GM12878 (cell line): Measurements from ENCODE around the gene HBZ. TPM values are rescaled to one million over a fixed set of nuclear protein-coding genes. Genes with fewer than 3 reads are reported as not detected.

Experiments
- ATAC-seq: fragments of 200-7000 bp; cut with Tn5 transposase; 3 replicates; pipeline ENCODE4 v1.9.1; 2020; ENCODE audit warnings: mild to moderate bottlenecking, moderate library complexity
- BruUV-seq: library from RNA; stranded (reverse); fragments of 400-500 nt; replicated peaks from 2 replicates; lab custom pipeline; 2021; lab: Mats Ljungman, UMichigan
- CTCF ChIA-PET: fragments of 300-600 bp; sonication (Branson Sonifier 250); formaldehyde crosslinking; extraction: SDS; loops from one replicate; lab custom pipeline; 2021; ENCODE audit warnings: inconsistent platforms; lab: Yijun Ruan, JAX
- POLR2A ChIA-PET: fragments of 350-600 bp; formaldehyde crosslinking; extraction: SDS; loops from one replicate; lab custom pipeline; 2021; ENCODE audit warnings: inconsistent platforms; lab: Charles Lee
- RAD21 ChIA-PET: fragments of 300-600 bp; sonication (Branson Sonifier 250); formaldehyde crosslinking; loops from one replicate; lab custom pipeline; 2023; ENCODE audit warnings: antibody characterized with exemption; ENCODE audit not compliant: unreplicated experiment; lab: Charles Lee
- SMC1A ChIA-PET: fragments of 300-600 bp; sonication (Branson Sonifier 250); formaldehyde crosslinking; loops from one replicate; lab custom pipeline; 2023; ENCODE audit not compliant: unreplicated experiment, uncharacterized antibody; lab: Charles Lee
- DNase-seq: peaks from one replicate; pipeline ENCODE4 v3.0.0-alpha.2; 2011; ENCODE audit warnings: low read depth, low spot score
- FAIRE-seq: peaks from 3 replicates; lab custom pipeline; 2011; peaks lifted over from hg19 to GRCh38; lab: Jason Lieb, UNC
- H2AFZ ChIP-seq: 2 replicates; pipeline ENCODE4 v1.6.0; 2011; ENCODE audit warnings: low read depth, low read length, control low read depth; ENCODE audit not compliant: control insufficient read depth
- H3K27ac ChIP-seq: 2 replicates; pipeline ENCODE4 v1.5.1; 2011; ENCODE audit warnings: control low read depth; ENCODE audit not compliant: control insufficient read depth, insufficient read depth
- H3K27me3 ChIP-seq, 2 experiments: replicated peaks in 1 of 2; 2 replicates each; pipeline versions ENCODE4 v1.6.0 to v1.6.1; 2011; ENCODE audit warnings: low read length in 1 of 2; ENCODE audit not compliant: control insufficient read depth in 2 of 2, insufficient read depth in 2 of 2
- H3K36me3 ChIP-seq, 2 experiments: 2 replicates each; pipeline ENCODE4 v1.5.1; 2011; ENCODE audit warnings: low read length in 1 of 2; ENCODE audit not compliant: control insufficient read depth in 2 of 2, insufficient read depth in 2 of 2
- H3K4me1 ChIP-seq: 2 replicates; pipeline ENCODE4 v1.6.1; 2011; ENCODE audit warnings: mild to moderate bottlenecking, low read length, moderate library complexity, mixed read lengths; ENCODE audit not compliant: control insufficient read depth, insufficient read depth
- H3K4me2 ChIP-seq: 2 replicates; pipeline ENCODE4 v1.6.0; 2011; ENCODE audit warnings: control low read depth; ENCODE audit not compliant: control insufficient read depth, insufficient read depth
- H3K4me3 ChIP-seq: fragments of 200-600 bp; sonication (generic); 2 replicates; pipeline ENCODE4 v1.5.1; 2016
- H3K79me2 ChIP-seq: 2 replicates; pipeline ENCODE4 v1.6.0; 2011; ENCODE audit warnings: low read length; ENCODE audit not compliant: control insufficient read depth, insufficient read depth
- H3K9ac ChIP-seq: 2 replicates; pipeline ENCODE4 v1.8.0; 2011; ENCODE audit warnings: low read length, control low read depth, mixed read lengths; ENCODE audit not compliant: control insufficient read depth, insufficient read depth
- H3K9me3 ChIP-seq: replicated peaks from 3 replicates; pipeline ENCODE4 v1.5.1; 2011; ENCODE audit warnings: mild to moderate bottlenecking, low read length; ENCODE audit not compliant: control insufficient read depth, insufficient read depth
- H4K20me1 ChIP-seq: 2 replicates; pipeline ENCODE4 v1.6.0; 2011; ENCODE audit not compliant: control insufficient read depth, insufficient read depth
- FOS ChIP-seq: IDR thresholded peaks from 3 replicates; pipeline ENCODE4 v1.6.1; 2011; ENCODE audit warnings: borderline replicate concordance; ENCODE audit not compliant: insufficient read length; ENCODE audit errors: extremely low read depth
- IRF3 ChIP-seq: fragments of 450-650 bp; IDR thresholded peaks from 2 replicates; pipeline ENCODE4 v1.6.1; 2014; ENCODE audit warnings: mild to moderate bottlenecking
- KAT2A ChIP-seq: conservative IDR thresholded peaks from 2 replicates; pipeline ENCODE4 v1.6.1; 2011; ENCODE audit warnings: low read depth, low read length; ENCODE audit not compliant: control insufficient read depth
- TCF12 ChIP-seq: IDR thresholded peaks from 2 replicates; pipeline ENCODE4 v1.6.1; 2011; ENCODE audit warnings: low read depth, mild to moderate bottlenecking, low read length
- ZBED1 ChIP-seq: IDR thresholded peaks from 2 replicates; pipeline ENCODE4 v1.6.1; 2016; ENCODE audit warnings: borderline replicate concordance
- ZNF622 ChIP-seq: fragments of 450-650 bp; IDR thresholded peaks from 2 replicates; pipeline ENCODE4 v1.6.1; 2017; ENCODE audit warnings: mild to moderate bottlenecking, inconsistent platforms
- ZZZ3 ChIP-seq: IDR thresholded peaks from 2 replicates; pipeline ENCODE4 v1.6.1; 2011; ENCODE audit warnings: low read depth; ENCODE audit not compliant: control insufficient read depth, insufficient read length
- WGBS: methylation state at CpG from one replicate; pipeline ENCODE4 v1.1.6; 2016; ENCODE audit warnings: low lambda C conversion rate; ENCODE audit not compliant: insufficient replicate concordance, insufficient coverage; ENCODE audit errors: missing lambda C conversion rate; 5-methylcytosine and 5-hydroxymethylcytosine counted together
- in situ Hi-C: fragments of 300-500 bp; cut with MboI; formaldehyde crosslinking; loops from 9 replicates; pipeline ENCODE4 v1.14.3; 2018; ENCODE audit warnings: mixed read lengths
- intact Hi-C: fragments of 100-400 bp; cut with micrococcal nuclease; formaldehyde crosslinking; loops from one replicate; pipeline ENCODE4 v1.14.2; 2022; ENCODE audit not compliant: unreplicated experiment
- polyA plus RNA-seq, 11 experiments: library from polyadenylated mRNA; depleted of rRNA in 4 of 11; unstranded in 6 of 11; stranded (reverse) in 5 of 11; fragments of >200 nt; fragmentation: Nextera tagmentation in 4 of 11; fragmentation: Illumina TruSeq in 1 of 11; extraction: Ambion mirVana in 4 of 11; extraction: Trizol in 1 of 11; gene quantifications; 1 replicate in 1 of 11; 2 replicates in 10 of 11; pipeline versions ENCODE4 v1.2.1 to v1.2.3, GENCODE V29; 2011 to 2016; ENCODE audit warnings: inconsistent platforms in 2 of 11, missing spikeins in 2 of 11, low read depth in 1 of 11
- total RNA-seq, 4 experiments: library from RNA; depleted of rRNA in 3 of 4; stranded (reverse); fragments of >200 nt in 3 of 4; fragmentation: Illumina TruSeq in 1 of 4; extraction: Trizol in 1 of 4; gene quantifications; 2 replicates each; pipeline versions ENCODE4 v1.2.1 to v1.2.3, GENCODE V29; 2013 to 2021

The HBZ gene
- total and polyA plus RNA-seq, 10 of the 15 experiments (the other 5 are each of a cell fraction or from before 2014, with no cell fraction given): 0.49 TPM; not detected in 9

- Histone ChIP-seq H3K9ac (no peak overlapping the region), H3K36me3 (peaks cover 6 to 8% of the 10 kb centered on the region in 2 experiments; a peak in 3 of 4 replicates), H2AFZ (no peak overlapping the region), H4K20me1 (no peaks in the 10 kb centered on the region), H3K9me3 (no peaks in the 10 kb centered on the region), H3K27me3 (no peaks in the 10 kb centered on the region), H3K4me1 (no peaks in the 10 kb centered on the region), H3K4me3 (no peak overlapping the region), H3K79me2 (no peaks in the 10 kb centered on the region), H3K27ac (no peak overlapping the region), H3K4me2 (no peak overlapping the region)
- intact Hi-C loops: no loop called here
- ChIA-PET CTCF (interaction anchor here (0.9 to 4.9 kb wide), 7 partner anchors 12 to 252 kb away, joined by 3 to 37 read pairs (median 4); partner anchors contain the start of gene MRPL28), POLR2A (interaction anchor here (0.5 kb wide), 1 partner anchor 469 kb away, joined by 5 read pairs; no protein-coding TSS in a partner anchor), RAD21 (no interaction called here), SMC1A (interaction anchor here (1.7 to 3.3 kb wide), 2 partner anchors 15 to 244 kb away, joined by 4 to 12 read pairs; no protein-coding TSS in a partner anchor)
- no TSS peak for BruUV-seq
- ATAC-seq (no peak), FAIRE-seq (no peak), DNase-seq (no peak)
- 91% methylated on average over 2 of the region's 2 CpGs for WGBS
- no peak for TF ChIP-seq ZNF622
- no peak for TF ChIP-seq ZZZ3
- no peak for TF ChIP-seq FOS
- no peak for TF ChIP-seq TCF12
- in situ Hi-C loops: no loop called here
These were observed 33.6 kb upstream of the HBZ start for GRCh38 chr16:118857-119256.

DNA sequence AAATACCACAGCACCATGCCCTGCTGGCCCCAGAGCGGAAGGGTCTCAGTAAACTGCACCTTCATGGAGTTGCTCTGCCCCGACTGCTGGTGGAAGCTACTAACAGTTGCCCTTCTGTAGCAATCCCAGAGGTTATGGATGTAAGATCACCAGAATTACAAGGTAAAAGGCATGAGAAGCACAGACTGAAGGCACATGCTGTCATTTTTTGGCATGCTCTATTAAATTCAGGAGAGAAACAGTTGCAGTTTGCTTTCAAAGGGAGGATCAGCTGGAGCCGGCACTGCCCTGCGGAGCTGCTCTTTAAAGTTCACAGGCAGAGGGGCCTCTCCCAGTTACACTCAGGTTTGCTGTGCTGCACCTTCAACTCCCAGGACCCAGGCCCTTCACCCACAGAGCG, 33.1 kb upstream of the HBZ start:
- in situ Hi-C loops: no loop called here
- SMC1A ChIA-PET: interaction anchor here (3.3 kb wide), 1 partner anchor 243 kb away, joined by 12 read pairs; no protein-coding TSS in a partner anchor

More for the DNA sequence above, 33.1 kb upstream of the HBZ start:
- H3K27ac ChIP-seq: no peak overlapping the region
- no peak for TF ChIP-seq KAT2A
- TF ChIP-seq IRF3: no peak
- no peak for TF ChIP-seq ZBED1
- H3K4me3 ChIP-seq: no peak overlapping the region
- no peaks in the 10 kb centered on the region for H3K27me3 ChIP-seq
- POLR2A ChIA-PET: interaction anchor here (0.5 to 1.0 kb wide), 2 partner anchors 13 to 469 kb away, joined by 3 to 5 read pairs; no protein-coding TSS in a partner anchor
- no peak overlapping the region for H3K4me2 ChIP-seq
- BruUV-seq: no TSS peak
- CTCF ChIA-PET: interaction anchor here (1.1 to 4.9 kb wide), 3 partner anchors 14 to 61 kb away, joined by 3 to 37 read pairs (median 4); no protein-coding TSS in a partner anchor
- whole genome bisulfite sequencing: 96% methylated on average over 5 of the region's 5 CpGs
- intact Hi-C loops: no loop called here
- FAIRE-seq (no peak), ATAC-seq (no peak), DNase-seq (no peak)
- no peaks in the 10 kb centered on the region for H3K9me3 ChIP-seq
- H3K9ac ChIP-seq: no peak overlapping the region
- H4K20me1 ChIP-seq: no peaks in the 10 kb centered on the region
- no peaks in the 10 kb centered on the region for H3K4me1 ChIP-seq
- RAD21 ChIA-PET: no interaction called here
- H2AFZ ChIP-seq: no peak overlapping the region
- H3K36me3 ChIP-seq: peaks cover 6 to 8% of the 10 kb centered on the region in 2 experiments; a peak in 3 of 4 replicates
- H3K79me2 ChIP-seq: no peaks in the 10 kb centered on the region
